Tibial nerve (tissue), 3 donors: ENCODE results near the gene SMARCA5.
A peak's percentile ranks its signal among the peaks of the same experiment; 100 is the strongest.

Source experiments
- CTCF ChIP-seq, 5 experiments: fragments of 200-600 bp in 3 of 5; fragments of 450-650 bp in 2 of 5; sonication (generic) in 3 of 5; IDR thresholded peaks; one replicate each; pipeline ENCODE4 v1.5.1; 2016 to 2019; ENCODE audit warnings: antibody characterized with exemption in 5 of 5, mild to moderate bottlenecking in 3 of 5, moderate library complexity in 2 of 5
- POLR2A ChIP-seq, 2 donors: fragments of 450-650 bp; IDR thresholded peaks; one replicate each; pipeline ENCODE4 v1.6.1; 2017; ENCODE audit warnings: antibody characterized with exemption in 2 of 2, mild to moderate bottlenecking in 2 of 2, moderate library complexity in 2 of 2

DNA sequence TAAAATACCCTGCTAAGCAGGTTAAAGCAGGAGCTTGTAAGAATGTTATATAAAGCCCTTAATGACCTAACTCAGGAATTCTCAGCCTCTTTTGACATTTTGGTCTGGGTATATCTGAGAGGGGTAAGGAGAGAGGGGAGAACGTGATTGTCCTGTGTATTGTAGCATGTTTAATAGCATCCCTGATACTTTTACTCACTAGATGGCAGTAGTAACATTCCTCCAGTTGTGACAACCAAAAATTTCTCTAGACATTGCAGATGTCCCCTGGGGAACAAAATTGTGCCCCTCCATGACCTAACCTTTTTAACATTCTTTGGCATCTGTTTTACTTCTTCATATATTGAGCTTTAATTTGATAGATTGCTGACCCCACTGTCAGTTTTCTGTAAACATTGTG, 17.9 kb downstream of the SMARCA5 start:
- no peak for TF ChIP-seq POLR2A (IDR thresholded peaks at IDR 0.05)
- peak in 1 of 5 experiments; percentile 19 for TF ChIP-seq CTCF (IDR thresholded peaks at IDR 0.05)
